ENCODE measurements around the gene FBXL13. TPM values are rescaled to one million over a fixed set of nuclear protein-coding genes. Genes with fewer than 3 reads are reported as not detected.

FBXL13 gene
- total and polyA plus RNA-seq, 12 donors = 0.61 to 6.8 (median 2.7) TPM

DNA sequence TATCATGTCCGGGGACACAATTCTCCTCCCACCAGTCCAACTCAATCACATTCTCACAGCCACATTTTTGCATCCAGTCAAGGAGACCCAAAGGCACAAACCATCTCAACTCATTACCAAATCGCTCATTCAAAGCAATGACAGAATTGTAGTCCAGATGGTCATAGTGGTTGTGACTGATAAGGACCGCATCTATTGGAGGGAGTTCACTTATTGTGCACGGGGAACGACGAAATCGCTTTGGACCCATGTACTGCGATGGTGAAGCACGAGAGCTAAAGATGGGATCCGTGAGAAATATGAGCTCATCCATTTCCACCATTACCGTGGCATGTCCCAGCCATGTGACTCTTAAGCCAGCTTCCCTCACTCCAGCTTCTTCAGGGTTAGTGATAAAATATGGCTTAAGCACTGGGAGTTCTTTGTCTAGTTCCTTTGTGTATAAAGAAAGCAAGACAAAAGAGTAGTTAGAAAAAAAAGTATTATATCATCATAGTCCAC lies 45.2 kb upstream of the FBXL13 start:
- peaks cover 0 to 14% of the 10 kb centered on the region in 2 donors for H3K4me1 ChIP-seq (replicated peaks in 1 of 2)
- H3K27me3 ChIP-seq = no peaks in the 10 kb centered on the region
- H3K27ac ChIP-seq = no peak overlapping the region
- no peaks in the 10 kb centered on the region for H3K36me3 ChIP-seq (replicated peaks in 1 of 2)
- no peak for TF ChIP-seq POLR2A (IDR thresholded peaks at IDR 0.05)
- TF ChIP-seq, protein P1, sequence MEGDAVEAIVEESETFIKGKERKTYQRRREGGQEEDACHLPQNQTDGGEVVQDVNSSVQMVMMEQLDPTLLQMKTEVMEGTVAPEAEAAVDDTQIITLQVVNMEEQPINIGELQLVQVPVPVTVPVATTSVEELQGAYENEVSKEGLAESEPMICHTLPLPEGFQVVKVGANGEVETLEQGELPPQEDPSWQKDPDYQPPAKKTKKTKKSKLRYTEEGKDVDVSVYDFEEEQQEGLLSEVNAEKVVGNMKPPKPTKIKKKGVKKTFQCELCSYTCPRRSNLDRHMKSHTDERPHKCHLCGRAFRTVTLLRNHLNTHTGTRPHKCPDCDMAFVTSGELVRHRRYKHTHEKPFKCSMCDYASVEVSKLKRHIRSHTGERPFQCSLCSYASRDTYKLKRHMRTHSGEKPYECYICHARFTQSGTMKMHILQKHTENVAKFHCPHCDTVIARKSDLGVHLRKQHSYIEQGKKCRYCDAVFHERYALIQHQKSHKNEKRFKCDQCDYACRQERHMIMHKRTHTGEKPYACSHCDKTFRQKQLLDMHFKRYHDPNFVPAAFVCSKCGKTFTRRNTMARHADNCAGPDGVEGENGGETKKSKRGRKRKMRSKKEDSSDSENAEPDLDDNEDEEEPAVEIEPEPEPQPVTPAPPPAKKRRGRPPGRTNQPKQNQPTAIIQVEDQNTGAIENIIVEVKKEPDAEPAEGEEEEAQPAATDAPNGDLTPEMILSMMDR (IDR thresholded peaks at IDR 0.05) = no peak
- 95 to 97% (median 96%) methylated on average over 11 of the region's 11 CpGs for WGBS, 4 donors
- intact Hi-C loops (cut with DNase I) = no loop called here
- H3K4me3 ChIP-seq = no peak overlapping the region
- no peaks in the 10 kb centered on the region for H3K9me3 ChIP-seq (replicated peaks in 1 of 3)
- no peak for DNase-seq

DNA sequence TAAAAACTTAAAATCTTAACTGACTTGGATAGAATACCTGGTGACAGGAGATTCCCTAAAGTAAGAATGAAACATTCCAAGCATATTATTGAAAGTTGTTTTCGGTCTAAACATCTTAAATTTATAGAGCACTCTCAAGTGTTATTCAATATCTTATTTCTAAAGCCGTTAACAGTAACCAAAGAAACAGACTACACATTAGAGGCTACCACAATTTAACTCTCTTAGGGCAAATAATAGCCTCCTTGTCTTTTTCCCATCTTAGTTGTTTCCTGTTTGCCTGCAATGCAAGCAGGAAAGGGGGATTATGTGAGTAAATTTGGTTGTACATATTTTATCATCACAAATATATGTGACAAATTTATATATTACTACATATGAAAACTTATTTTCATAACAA lies 42.9 kb upstream of the FBXL13 start:
- WGBS, 4 donors = 86 to 96% (median 93%) methylated on average over 2 of the region's 2 CpGs
- TF ChIP-seq, protein P1 (IDR thresholded peaks at IDR 0.05) = no peak
- no peak for TF ChIP-seq POLR2A (IDR thresholded peaks at IDR 0.05)
- Histone ChIP-seq H3K4me1 (replicated peaks in 1 of 2) (peaks cover 0 to 14% of the 10 kb centered on the region in 2 donors), H3K4me3 (no peak overlapping the region), H3K27me3 (no peaks in the 10 kb centered on the region), H3K36me3 (replicated peaks in 1 of 2) (no peaks in the 10 kb centered on the region), H3K27ac (no peak overlapping the region), H3K9me3 (replicated peaks in 1 of 3) (no peaks in the 10 kb centered on the region)
- intact Hi-C loops (cut with DNase I) = no loop called here
- DNase-seq = no peak

DNA sequence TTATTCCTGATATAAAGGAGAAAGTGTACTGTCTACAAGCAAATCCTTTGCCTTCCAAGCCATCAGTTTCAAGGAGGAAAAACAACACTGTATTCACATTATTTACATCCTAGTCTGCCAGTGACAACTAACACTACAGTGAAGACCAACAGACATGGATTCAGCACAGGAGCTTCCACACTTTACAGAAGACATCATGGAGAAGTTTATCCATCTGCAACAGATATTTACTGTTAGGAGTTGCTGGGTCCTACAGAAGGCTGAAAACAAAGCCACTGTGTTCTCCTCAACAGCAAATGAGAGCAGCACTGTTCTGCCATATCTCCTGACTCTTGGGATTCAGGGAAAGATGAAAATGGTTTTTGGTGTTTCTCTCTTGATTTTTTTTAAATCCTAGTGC lies 42.4 kb upstream of the FBXL13 start:
- Histone ChIP-seq H3K36me3 (replicated peaks in 1 of 2) (no peaks in the 10 kb centered on the region), H3K27ac (no peak overlapping the region), H3K9me3 (replicated peaks in 1 of 3) (no peaks in the 10 kb centered on the region), H3K4me3 (no peak overlapping the region), H3K4me1 (replicated peaks in 1 of 2) (peaks cover 0 to 14% of the 10 kb centered on the region in 2 donors), H3K27me3 (no peaks in the 10 kb centered on the region)
- no peak for TF ChIP-seq POLR2A (IDR thresholded peaks at IDR 0.05)
- TF ChIP-seq, protein P1 (IDR thresholded peaks at IDR 0.05) = no peak
- intact Hi-C loops (cut with DNase I) = no loop called here
- no peak for DNase-seq

DNA sequence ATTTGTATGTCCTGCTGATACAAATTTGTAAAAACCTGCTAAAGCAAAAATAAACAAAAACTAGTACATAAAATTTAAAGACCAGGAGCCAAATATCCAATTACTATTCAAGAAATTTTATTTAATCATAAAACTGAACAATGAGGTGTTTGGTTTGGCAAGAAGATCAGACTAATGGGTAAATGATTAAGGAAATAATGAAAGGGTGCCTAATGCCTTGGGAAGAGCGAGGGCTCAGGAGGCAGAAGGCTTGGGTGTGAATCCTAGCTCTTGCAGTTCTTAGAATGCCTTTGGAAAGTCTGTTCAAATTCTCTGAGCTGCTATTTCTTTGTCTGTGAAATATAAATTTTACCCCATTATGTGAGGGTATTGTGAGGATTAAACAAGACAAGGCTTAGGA lies 41.9 kb upstream of the FBXL13 start:
- DNase-seq = no peak
- intact Hi-C loops (cut with DNase I) = no loop called here
- H3K4me3 ChIP-seq = no peak overlapping the region
- no peaks in the 10 kb centered on the region for H3K27me3 ChIP-seq
- no peaks in the 10 kb centered on the region for H3K9me3 ChIP-seq (replicated peaks in 1 of 3)
- no peaks in the 10 kb centered on the region for H3K36me3 ChIP-seq (replicated peaks in 1 of 2)
- no peak overlapping the region for H3K27ac ChIP-seq
- no peak for TF ChIP-seq POLR2A (IDR thresholded peaks at IDR 0.05)
- TF ChIP-seq, protein P1 (IDR thresholded peaks at IDR 0.05) = no peak
- 91 to 100% (median 100%) methylated on average over 1 of the region's 1 CpG for WGBS, 4 donors
- H3K4me1 ChIP-seq (replicated peaks in 1 of 2) = peaks cover 0 to 14% of the 10 kb centered on the region in 2 donors
